ENCODE data around the gene PUM2. TPM values are rescaled to one million over a fixed set of nuclear protein-coding genes. Genes with fewer than 3 reads are reported as not detected.

Gene PUM2
- total and polyA plus RNA-seq, 2 of the 13 experiments (the other 11 are each of a cell fraction or from before 2014, with no cell fraction given), result 69.6 to 69.8 TPM

DNA sequence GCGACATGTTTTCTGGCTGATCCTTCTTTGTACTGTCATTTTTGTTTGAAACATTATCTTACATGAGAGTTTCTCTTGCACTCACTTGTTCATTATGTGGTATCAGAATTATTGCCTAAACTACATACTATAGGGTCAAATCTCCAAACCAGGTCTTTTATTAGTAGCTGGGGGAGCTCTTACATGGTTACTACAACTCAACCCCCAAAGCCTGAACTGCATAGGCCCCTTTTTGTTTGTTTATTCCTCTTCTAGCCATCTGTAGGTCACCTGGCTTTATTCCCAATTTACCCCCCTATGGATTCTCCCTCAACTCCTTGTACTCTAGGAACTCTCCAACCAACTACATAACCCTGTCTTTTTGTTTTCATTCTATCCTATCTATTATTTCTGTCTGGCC lies 46.7 kb downstream of the PUM2 start (continued):
- TF ChIP-seq, protein P1, sequence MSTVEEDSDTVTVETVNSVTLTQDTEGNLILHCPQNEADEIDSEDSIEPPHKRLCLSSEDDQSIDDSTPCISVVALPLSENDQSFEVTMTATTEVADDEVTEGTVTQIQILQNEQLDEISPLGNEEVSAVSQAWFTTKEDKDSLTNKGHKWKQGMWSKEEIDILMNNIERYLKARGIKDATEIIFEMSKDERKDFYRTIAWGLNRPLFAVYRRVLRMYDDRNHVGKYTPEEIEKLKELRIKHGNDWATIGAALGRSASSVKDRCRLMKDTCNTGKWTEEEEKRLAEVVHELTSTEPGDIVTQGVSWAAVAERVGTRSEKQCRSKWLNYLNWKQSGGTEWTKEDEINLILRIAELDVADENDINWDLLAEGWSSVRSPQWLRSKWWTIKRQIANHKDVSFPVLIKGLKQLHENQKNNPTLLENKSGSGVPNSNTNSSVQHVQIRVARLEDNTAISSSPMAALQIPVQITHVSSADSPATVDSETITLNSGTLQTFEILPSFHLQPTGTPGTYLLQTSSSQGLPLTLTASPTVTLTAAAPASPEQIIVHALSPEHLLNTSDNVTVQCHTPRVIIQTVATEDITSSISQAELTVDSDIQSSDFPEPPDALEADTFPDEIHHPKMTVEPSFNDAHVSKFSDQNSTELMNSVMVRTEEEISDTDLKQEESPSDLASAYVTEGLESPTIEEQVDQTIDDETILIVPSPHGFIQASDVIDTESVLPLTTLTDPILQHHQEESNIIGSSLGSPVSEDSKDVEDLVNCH (CRISPR knock-in tag; IDR thresholded peaks at IDR 0.05), result no peak

DNA sequence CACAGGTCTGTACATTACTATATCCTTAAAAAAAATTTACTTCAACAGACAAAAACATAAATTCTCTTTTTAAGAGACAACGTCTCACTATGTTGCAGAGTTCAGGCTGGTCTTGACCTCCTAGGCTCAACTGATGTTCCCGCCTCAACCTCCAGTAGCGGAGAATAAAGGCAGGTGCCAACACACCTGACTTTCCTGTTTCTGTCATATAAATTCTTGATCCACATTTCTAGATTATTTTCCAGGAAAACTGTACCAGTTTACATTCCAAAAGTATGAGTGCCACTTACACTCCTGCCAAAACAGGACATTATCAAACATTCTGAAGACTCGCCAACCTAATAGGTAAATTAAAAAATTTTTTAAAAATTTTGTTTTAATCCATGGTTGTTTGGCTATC lies 48.6 kb downstream of the PUM2 start:
- peaks cover 37 to 85% of the 10 kb centered on the region in 2 experiments for H3K36me3 ChIP-seq (replicated peaks in 1 of 2; ENCODE audit: control insufficient read depth in 1 of 2, insufficient read depth in 2 of 2, low read length in 2 of 2)
- CTCF ChIA-PET (ENCODE audit: low intra/inter-chr PET ratio, low total read pairs), result no interaction called here

More for the DNA sequence above, 48.6 kb downstream of the PUM2 start:
- H3K9ac ChIP-seq (ENCODE audit: insufficient read depth, low read depth, low read length), result no peak overlapping the region
- in situ Hi-C loops (cut with HindIII; ENCODE audit: extremely low pct_ligation_motif_present, low pct_unique_long_range_greater_than_20kb), result no loop called here
- POLR2A ChIA-PET, result no interaction called here
- 96% methylated on average over 4 of the region's 4 CpGs for WGBS (ENCODE audit: low lambda C conversion rate)
- ATAC-seq (no peak), DNase-seq (ENCODE audit: low spot score) (no peak), FAIRE-seq (no peak)
- H3K27ac ChIP-seq (ENCODE audit: extremely low read length, insufficient read depth, low read length), result no peak overlapping the region
- TF ChIP-seq, protein P2, sequence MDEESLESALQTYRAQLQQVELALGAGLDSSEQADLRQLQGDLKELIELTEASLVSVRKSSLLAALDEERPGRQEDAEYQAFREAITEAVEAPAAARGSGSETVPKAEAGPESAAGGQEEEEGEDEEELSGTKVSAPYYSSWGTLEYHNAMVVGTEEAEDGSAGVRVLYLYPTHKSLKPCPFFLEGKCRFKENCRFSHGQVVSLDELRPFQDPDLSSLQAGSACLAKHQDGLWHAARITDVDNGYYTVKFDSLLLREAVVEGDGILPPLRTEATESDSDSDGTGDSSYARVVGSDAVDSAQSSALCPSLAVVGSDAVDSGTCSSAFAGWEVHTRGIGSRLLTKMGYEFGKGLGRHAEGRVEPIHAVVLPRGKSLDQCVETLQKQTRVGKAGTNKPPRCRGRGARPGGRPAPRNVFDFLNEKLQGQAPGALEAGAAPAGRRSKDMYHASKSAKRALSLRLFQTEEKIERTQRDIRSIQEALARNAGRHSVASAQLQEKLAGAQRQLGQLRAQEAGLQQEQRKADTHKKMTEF (CRISPR knock-in tag; IDR thresholded peaks at IDR 0.05), result no peak
- TF ChIP-seq ZNF781 (CRISPR knock-in tag; IDR thresholded peaks at IDR 0.05; ENCODE audit: borderline replicate concordance, not compliant biosample characterization) (no peak), ZNF775 (CRISPR knock-in tag; IDR thresholded peaks at IDR 0.05; ENCODE audit: borderline replicate concordance) (no peak), THAP11 (CRISPR knock-in tag; IDR thresholded peaks at IDR 0.05) (no peak), U2AF1 (optimal IDR thresholded peaks at IDR 0.05; ENCODE audit: low read depth, low read length) (no peak), ZNF558 (CRISPR knock-in tag; IDR thresholded peaks at IDR 0.05; ENCODE audit: borderline replicate concordance) (no peak), ZNF256 (CRISPR knock-in tag; conservative IDR thresholded peaks at IDR 0.05) (no peak), ZNF232 (CRISPR knock-in tag; IDR thresholded peaks at IDR 0.05; ENCODE audit: borderline replicate concordance) (no peak), CHCHD3 (CRISPR knock-in tag; IDR thresholded peaks at IDR 0.05) (no peak), ZNF33B (CRISPR knock-in tag; IDR thresholded peaks at IDR 0.05) (no peak), KAT2B (IDR thresholded peaks at IDR 0.05; ENCODE audit: borderline replicate concordance, low read depth, low read length) (no peak)
- no TSS peak for BruUV-seq (replicated peaks)
- intact Hi-C loops (cut with micrococcal nuclease; ENCODE audit: unreplicated experiment), result no loop called here
- peaks cover 31% of the 10 kb centered on the region for H3K79me2 ChIP-seq (ENCODE audit: insufficient read depth, low read length)
- H3K4me3 ChIP-seq (replicated peaks in 1 of 3; ENCODE audit: insufficient read depth in 1 of 3, low read depth in 2 of 3, low read length in 3 of 3), result no peak overlapping the region
- no peak overlapping the region for H2AFZ ChIP-seq (ENCODE audit: low read length)
- no peaks in the 10 kb centered on the region for H3K27me3 ChIP-seq (ENCODE audit: control insufficient read depth in 1 of 2, insufficient read depth in 2 of 2, low read length in 2 of 2)
- no peaks in the 10 kb centered on the region for H3K4me1 ChIP-seq (ENCODE audit: insufficient read depth, low read length)
- peaks cover 9% of the 10 kb centered on the region; the same call in 1 of the 2 replicates for H4K20me1 ChIP-seq (ENCODE audit: insufficient read depth, low read length)
- no peak overlapping the region for H3K4me2 ChIP-seq (ENCODE audit: low read depth, low read length)
- no peaks in the 10 kb centered on the region for H3K9me3 ChIP-seq (ENCODE audit: low read length)
